Activated T-cell treated with anti-CD3 and anti-CD28 coated beads, Interleukin-2, amount 50 U/mL, for 72 hours (primary cell): ENCODE measurements around the gene ESYT2. TPM values are rescaled to one million over a fixed set of nuclear protein-coding genes. Genes with fewer than 3 reads are reported as not detected.
A peak's percentile ranks its signal among the peaks of the same experiment; 100 is the strongest.

ENCODE experiments used
- ATAC-seq, 2 donors: fragments of 150-1000 bp; cut with Tn5 transposase; replicated peaks in 1 of 2; 2 replicates each; pipeline ENCODE4 v1.10.0; 2021; ENCODE audit warnings: moderate library complexity in 2 of 2, mild to moderate bottlenecking in 1 of 2
- DNase-seq, 2 donors: peaks; one replicate each; pipeline ENCODE4 v3.0.0; 2021 to 2022; ENCODE audit warnings: mixed read lengths in 1 of 2
- H3K27ac Mint-ChIP-seq: one replicate; pipeline ENCODE4 v1.8.0; 2022; ENCODE audit warnings: mild to moderate bottlenecking, moderate library complexity, mixed read lengths
- H3K27me3 Mint-ChIP-seq: one replicate; pipeline ENCODE4 v1.8.0; 2022; ENCODE audit warnings: low read depth, mixed read lengths
- H3K36me3 Mint-ChIP-seq, 2 donors: one replicate each; pipeline ENCODE4 v1.8.0; 2022; ENCODE audit warnings: mixed read lengths in 2 of 2, mild to moderate bottlenecking in 1 of 2; ENCODE audit not compliant: insufficient read depth in 2 of 2
- H3K4me1 Mint-ChIP-seq: one replicate; pipeline ENCODE4 v1.8.0; 2022; ENCODE audit warnings: low read depth, mixed read lengths
- H3K4me3 Mint-ChIP-seq, 2 donors: one replicate each; pipeline ENCODE4 v1.8.0; 2022; ENCODE audit warnings: mild to moderate bottlenecking in 2 of 2, mixed read lengths in 2 of 2, moderate library complexity in 2 of 2
- H3K9me3 Mint-ChIP-seq, 2 donors: one replicate each; pipeline ENCODE4 v1.8.0; 2022; ENCODE audit warnings: mixed read lengths in 2 of 2
- total RNA-seq, 2 donors: library from RNA; stranded (reverse); gene quantifications; one replicate each; pipeline ENCODE4 v1.2.3, GENCODE V29; 2022

The ESYT2 gene
- total RNA-seq, 2 donors from 2014 or later = 68.6 to 68.8 TPM

DNA sequence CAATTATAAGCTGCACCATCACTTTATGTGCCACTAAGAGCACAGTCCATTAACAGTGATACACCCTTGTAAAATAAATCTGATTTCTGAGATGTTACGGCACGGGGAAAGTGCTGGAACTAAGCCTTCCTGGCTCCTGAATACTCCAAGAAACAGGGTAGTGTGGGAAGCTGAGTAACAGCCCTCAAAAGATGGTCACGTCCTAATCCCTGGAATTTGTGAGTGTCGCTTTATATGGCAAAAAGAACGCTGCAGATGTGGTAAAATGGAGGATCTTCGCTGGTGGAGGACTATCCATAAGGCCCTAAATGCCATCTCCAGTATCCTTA, 13.5 kb downstream of the ESYT2 start:
- DNase-seq = no peak
- H3K27me3 Mint-ChIP-seq = no peaks in the 10 kb centered on the region

DNA sequence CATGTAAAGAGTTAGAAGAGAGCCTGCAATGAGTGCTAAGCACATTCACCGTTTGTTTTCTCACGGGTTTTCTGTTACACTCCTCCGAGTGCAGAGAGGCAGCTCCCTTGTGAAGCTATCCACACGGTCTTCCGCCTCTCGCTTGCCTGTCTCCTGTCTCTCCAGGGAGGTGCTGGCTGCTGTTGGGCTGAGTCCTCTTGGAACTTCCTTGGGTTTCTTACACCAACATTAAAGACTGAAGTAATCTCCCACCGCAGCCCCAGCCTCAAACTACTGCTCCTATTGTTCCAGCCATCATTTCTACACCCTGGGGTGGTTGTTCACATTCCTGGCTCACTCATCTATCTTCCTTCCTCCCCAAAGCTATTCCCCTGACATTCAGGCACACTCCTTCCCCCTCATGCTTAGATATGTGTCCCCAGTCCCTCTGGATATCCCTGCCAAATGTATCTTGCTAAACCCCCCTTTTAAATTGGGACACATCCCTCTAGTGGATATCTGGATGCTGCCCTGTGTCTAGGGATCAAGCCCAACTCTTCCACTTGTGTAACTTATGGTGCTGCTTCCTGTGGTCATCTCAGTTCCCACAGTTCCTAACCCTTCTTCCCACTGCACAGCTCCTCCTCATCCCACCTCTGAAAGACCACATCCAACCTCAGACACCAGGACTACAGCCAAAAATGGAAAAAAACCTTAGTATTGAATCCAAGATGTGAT, 14.1 kb downstream of the ESYT2 start:
- no peak for DNase-seq
- ATAC-seq = no peak
- Mint-ChIP-seq H3K4me1 (peaks cover 100% of the 10 kb centered on the region), H3K4me3 (peak overlapping the region; percentile 67 to 94), H3K36me3 (peaks cover 0 to 4% of the 10 kb centered on the region in 2 donors), H3K9me3 (no peaks in the 10 kb centered on the region), H3K27ac (peak overlapping the region; percentile 98), H3K27me3 (no peaks in the 10 kb centered on the region)

More for the DNA sequence above, 13.5 kb downstream of the ESYT2 start:
- Mint-ChIP-seq H3K27ac (peak overlapping the region; percentile 98), H3K36me3 (peaks cover 0 to 4% of the 10 kb centered on the region in 2 donors), H3K4me3 (peak overlapping the region; percentile 67 to 94), H3K9me3 (no peaks in the 10 kb centered on the region), H3K4me1 (peaks cover 99% of the 10 kb centered on the region)
- no peak for ATAC-seq

DNA sequence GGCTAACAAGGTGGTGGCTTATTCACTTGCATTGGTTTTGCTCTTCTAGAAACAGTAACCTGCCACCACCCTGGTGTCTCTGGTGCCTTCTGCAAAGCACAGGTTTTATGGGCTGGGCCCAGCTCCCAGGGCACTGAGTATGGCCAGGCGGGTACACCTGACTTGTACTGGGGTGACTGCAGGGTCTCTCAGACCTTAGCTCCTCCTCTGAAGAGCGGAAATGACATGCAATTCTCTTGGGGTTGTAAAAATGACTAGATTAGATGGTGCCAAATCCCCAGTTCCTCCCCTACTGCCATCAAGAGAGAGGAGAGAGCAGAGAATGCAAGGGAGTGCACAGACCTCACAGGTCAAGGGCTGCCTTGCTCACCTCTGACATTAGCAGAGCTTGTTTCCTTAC, 14.7 kb downstream of the ESYT2 start:
- peak; percentile 55 to 64 for DNase-seq
- Mint-ChIP-seq H3K36me3 (peaks cover 0 to 8% of the 10 kb centered on the region in 2 donors), H3K27me3 (no peaks in the 10 kb centered on the region), H3K4me3 (peak overlapping the region; percentile 67 to 94), H3K9me3 (no peaks in the 10 kb centered on the region), H3K27ac (peak overlapping the region; percentile 98), H3K4me1 (peaks cover 100% of the 10 kb centered on the region)
- ATAC-seq = peak; percentile 46

DNA sequence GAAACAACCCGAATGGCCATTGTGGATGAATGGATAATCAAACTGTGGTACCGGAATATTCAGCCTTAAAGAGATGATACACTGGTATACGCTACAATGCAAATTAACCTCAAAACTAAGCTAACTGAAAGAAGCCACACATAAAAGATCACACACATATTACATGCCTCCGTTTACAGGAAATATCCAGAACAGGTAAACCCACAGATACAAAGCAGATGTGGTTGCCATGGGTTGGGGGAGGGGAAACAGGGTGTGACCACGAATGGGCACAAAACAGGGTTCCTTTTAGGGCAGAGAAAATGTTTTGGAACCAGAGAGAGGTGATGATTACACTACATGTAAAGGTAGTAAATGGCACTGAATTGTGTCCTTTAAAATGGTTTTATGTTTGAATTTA, 16.6 kb downstream of the ESYT2 start:
- peak; percentile 36 to 44 for ATAC-seq

DNA sequence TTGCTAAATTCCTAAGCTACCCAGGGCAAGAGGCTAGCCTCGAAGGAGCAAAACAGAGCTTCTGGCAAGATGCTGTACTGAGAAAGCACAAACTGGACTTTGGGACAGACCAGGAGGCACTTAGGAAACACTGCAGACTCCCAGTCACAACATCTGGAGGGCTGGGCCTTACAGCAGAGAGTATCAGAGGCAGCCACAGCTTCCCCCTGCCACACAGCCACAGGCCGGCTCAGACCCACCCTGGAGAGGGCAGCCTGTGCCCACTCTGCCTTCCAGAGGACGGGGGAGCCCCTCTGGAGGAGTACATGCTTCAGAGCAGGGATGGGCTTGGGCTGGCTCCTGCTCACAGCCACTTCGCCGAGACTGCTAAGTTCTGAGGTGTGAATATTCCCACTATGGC, 17.4 kb downstream of the ESYT2 start:
- ATAC-seq (peak in 1 of 2 donors; percentile 10), DNase-seq (no peak)
- Mint-ChIP-seq H3K36me3 (peaks cover 2 to 16% of the 10 kb centered on the region in 2 donors), H3K9me3 (no peaks in the 10 kb centered on the region), H3K4me3 (peak overlapping the region; percentile 84 to 91), H3K27me3 (no peaks in the 10 kb centered on the region), H3K27ac (peak overlapping the region; percentile 98), H3K4me1 (peaks cover 88% of the 10 kb centered on the region)

More for the DNA sequence above, 16.6 kb downstream of the ESYT2 start:
- H3K4me3 Mint-ChIP-seq = peak overlapping the region; percentile 84 to 91
- H3K36me3 Mint-ChIP-seq = peaks cover 2 to 16% of the 10 kb centered on the region in 2 donors
- H3K4me1 Mint-ChIP-seq = peaks cover 96% of the 10 kb centered on the region
- H3K27ac Mint-ChIP-seq = peak overlapping the region; percentile 98
- no peaks in the 10 kb centered on the region for H3K27me3 Mint-ChIP-seq
- H3K9me3 Mint-ChIP-seq = no peaks in the 10 kb centered on the region
- peak; percentile 68 for DNase-seq

DNA sequence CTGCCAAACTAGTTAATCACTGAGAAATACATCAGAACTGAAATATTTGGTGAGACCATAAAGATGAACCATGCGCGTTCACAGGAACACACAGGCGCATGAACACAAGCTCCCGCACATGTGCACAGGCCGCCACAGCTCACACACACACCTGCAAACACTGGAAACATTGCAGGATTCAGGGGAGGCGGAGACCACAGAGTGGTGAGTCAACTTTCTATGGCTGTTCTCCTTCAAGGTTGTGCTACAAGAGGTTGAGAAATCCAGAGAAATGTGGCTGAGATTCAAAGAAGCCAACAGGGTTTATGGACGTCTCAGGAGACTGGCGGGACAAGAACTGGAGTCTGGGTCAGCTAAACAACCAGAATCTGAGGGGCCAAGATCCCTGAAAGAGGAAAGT, 17.8 kb downstream of the ESYT2 start:
- peaks cover 83% of the 10 kb centered on the region for H3K4me1 Mint-ChIP-seq
- H3K4me3 Mint-ChIP-seq = peak overlapping the region; percentile 84 to 91
- H3K27ac Mint-ChIP-seq = peak overlapping the region; percentile 98
- H3K36me3 Mint-ChIP-seq = peaks cover 2 to 17% of the 10 kb centered on the region in 2 donors
- DNase-seq (peak; percentile 53 to 69), ATAC-seq (peak; percentile 69 to 79)
- no peaks in the 10 kb centered on the region for H3K9me3 Mint-ChIP-seq
- H3K27me3 Mint-ChIP-seq = no peaks in the 10 kb centered on the region

DNA sequence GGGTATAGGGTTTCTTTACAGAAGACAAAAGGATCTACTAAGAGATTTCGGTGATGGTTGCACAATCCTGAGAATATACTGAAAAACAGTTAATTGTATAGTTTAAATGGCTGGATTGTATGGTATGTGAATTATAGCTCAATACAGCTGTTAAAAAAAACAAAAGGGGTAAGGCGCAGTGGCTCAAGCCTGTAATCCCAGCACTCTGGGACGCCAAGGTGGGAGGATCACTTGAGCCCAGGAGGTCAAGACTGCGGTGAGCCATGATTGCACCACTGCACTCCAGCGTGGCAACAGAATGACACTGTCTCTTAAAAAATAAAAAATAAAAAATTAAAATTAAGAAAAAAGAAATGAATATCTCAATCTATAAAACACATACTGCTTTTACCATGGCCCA, 18.5 kb downstream of the ESYT2 start:
- Mint-ChIP-seq H3K27me3 (no peaks in the 10 kb centered on the region), H3K36me3 (peaks cover 2 to 19% of the 10 kb centered on the region in 2 donors), H3K4me3 (peak overlapping the region; percentile 80 to 84), H3K9me3 (no peaks in the 10 kb centered on the region), H3K4me1 (peaks cover 77% of the 10 kb centered on the region), H3K27ac (peak overlapping the region; percentile 98)
- DNase-seq (no peak), ATAC-seq (no peak)

DNA sequence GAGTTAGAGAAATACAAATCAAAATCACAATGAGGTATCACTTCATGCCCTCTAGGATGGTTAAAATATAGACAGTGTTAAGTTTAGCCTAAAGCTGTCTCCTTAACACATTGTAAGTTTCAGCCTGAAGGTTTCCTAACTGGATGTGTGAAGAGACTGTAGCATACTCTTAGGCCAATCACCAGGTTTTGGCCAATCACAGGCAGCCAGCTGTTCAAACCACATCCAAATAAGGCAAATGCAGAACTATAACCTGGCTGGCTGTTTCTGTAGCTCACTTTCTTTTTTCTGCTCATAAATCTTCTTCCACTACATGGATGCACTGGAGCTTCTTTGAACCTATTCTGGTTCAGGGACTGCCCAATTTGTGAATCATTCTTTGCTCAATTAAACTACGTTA, 19.7 kb downstream of the ESYT2 start:
- ATAC-seq = peak; percentile 10 to 38
- no peak for DNase-seq
- H3K27ac Mint-ChIP-seq = peak overlapping the region; percentile 90
- H3K4me1 Mint-ChIP-seq = peaks cover 72% of the 10 kb centered on the region
- no peaks in the 10 kb centered on the region for H3K27me3 Mint-ChIP-seq
- H3K9me3 Mint-ChIP-seq = no peaks in the 10 kb centered on the region
- peaks cover 6 to 26% of the 10 kb centered on the region in 2 donors for H3K36me3 Mint-ChIP-seq
- H3K4me3 Mint-ChIP-seq = peak overlapping the region; percentile 46 to 80

DNA sequence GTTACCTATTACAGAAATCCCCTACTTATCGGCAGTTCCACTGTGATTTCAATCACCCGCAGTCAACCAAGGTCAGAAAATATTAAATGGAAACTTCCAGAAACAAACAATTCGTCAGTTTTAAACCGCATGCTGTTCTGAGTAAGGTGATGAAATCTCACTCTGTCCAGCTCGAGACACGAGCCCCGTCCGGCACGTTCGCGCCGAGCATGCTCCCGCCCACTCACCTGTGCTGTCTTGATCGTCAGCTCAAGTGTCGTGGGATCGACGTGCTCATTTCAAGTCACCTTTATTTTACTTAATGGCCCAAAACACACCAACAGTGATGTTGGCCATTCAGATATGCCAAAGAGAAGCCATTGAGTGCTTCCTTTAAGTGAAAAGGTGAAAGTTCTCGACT, 21.2 kb downstream of the ESYT2 start:
- ATAC-seq = no peak
- DNase-seq = no peak
- peak overlapping the region; percentile 50 for H3K27ac Mint-ChIP-seq
- peaks cover 11 to 28% of the 10 kb centered on the region in 2 donors for H3K36me3 Mint-ChIP-seq
- peaks cover 59% of the 10 kb centered on the region for H3K4me1 Mint-ChIP-seq
- no peak overlapping the region for H3K4me3 Mint-ChIP-seq
- H3K9me3 Mint-ChIP-seq = no peaks in the 10 kb centered on the region
- H3K27me3 Mint-ChIP-seq = no peaks in the 10 kb centered on the region

DNA sequence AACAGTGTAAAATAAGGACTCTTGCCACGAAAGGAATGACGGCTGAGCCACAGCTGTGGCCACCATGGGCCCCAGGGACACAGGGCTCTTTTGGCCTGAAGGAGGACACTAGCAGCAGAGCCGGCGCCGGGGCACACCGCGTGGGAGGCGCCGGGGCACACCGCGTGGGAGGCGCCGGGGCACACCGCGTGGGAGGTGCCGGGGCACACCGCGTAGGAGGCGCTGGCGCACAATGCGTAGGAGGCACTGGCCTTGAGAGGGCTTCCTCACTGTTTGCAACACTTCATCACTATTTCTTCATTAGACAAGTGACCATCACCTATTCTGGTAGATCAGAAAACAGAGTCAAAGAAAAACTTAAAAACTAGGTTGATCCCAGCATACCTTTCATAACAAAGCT, 23.4 kb downstream of the ESYT2 start:
- no peak overlapping the region for H3K27ac Mint-ChIP-seq
- H3K4me3 Mint-ChIP-seq = no peak overlapping the region
- H3K27me3 Mint-ChIP-seq = no peaks in the 10 kb centered on the region
- peaks cover 58% of the 10 kb centered on the region for H3K4me1 Mint-ChIP-seq
- no peaks in the 10 kb centered on the region for H3K9me3 Mint-ChIP-seq
- no peak for ATAC-seq
- no peak for DNase-seq
- peaks cover 11 to 26% of the 10 kb centered on the region in 2 donors for H3K36me3 Mint-ChIP-seq

DNA sequence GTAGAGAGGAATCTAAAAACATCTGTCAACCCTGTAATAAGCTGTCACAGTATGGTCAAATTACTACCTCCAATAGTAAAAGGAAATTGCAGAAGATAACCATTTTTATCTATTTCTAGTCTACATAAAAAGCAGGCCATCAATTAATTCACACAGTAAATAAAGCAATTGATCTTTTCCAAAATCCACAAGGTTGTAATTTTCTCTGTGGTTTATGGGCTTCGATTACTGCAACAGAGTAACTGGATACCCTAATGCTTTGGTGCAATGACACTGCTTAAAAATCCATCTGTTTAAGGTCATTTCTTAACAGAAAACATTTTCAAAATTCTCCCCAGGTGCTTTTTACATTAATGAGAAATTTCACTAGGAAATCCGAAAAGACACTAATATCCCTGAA, 23.9 kb downstream of the ESYT2 start:
- ATAC-seq (no peak), DNase-seq (no peak)
- Mint-ChIP-seq H3K4me1 (peaks cover 52% of the 10 kb centered on the region), H3K9me3 (no peaks in the 10 kb centered on the region), H3K4me3 (no peak overlapping the region), H3K27me3 (no peaks in the 10 kb centered on the region), H3K36me3 (peaks cover 11 to 26% of the 10 kb centered on the region in 2 donors), H3K27ac (no peak overlapping the region)

DNA sequence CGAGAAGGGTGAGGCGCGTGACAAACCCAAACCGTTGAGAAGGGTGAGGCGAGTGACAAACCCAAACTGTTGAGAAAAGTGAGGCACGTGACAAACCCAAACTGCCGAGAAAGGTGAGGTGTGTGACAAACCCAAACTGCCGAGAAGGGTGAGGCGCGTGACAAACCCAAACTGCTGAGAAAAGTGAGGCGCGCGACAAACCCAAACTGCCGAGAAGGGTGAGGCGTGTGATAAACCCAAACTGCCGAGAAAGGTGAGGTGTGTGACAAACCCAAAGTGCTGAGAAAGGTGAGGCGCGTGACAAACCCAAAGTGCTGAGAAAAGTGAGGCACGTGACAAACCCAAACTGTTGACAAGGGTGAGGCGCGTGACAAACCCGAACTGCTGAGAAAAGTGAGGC, 25.0 kb downstream of the ESYT2 start:
- Mint-ChIP-seq H3K36me3 (peaks cover 10 to 20% of the 10 kb centered on the region in 2 donors), H3K9me3 (no peaks in the 10 kb centered on the region), H3K4me1 (peaks cover 46% of the 10 kb centered on the region), H3K27ac (no peak overlapping the region), H3K27me3 (no peaks in the 10 kb centered on the region), H3K4me3 (peak overlapping the region in 1 of 2 donors; percentile 52)
- DNase-seq (no peak), ATAC-seq (no peak)

DNA sequence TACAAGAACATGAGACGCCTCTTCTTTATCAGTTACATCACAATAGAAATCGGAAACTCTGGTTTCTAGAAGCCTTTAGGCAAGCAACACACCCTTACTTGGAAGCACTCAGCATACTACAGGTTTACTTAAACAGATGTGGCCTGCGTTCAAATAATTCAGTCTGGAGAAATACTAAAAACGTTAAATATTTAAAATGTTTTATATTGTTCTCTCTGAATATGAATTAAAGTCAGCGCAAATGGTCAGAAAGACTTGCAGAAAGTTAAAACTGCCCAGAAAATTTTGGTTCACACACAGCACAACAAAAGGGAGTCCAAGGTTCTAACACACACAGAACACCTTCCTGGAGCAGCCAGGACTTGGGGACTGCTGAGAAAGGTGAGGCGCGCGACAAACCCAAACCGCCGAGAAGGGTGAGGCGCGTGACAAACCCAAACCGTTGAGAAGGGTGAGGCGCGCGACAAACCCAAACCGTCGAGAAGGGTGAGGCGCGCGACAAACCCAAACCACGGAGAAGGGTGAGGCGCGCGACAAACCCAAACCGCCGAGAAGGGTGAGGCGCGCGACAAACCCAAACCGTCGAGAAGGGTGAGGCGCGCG, 25.8 kb downstream of the ESYT2 start:
- ATAC-seq (peak in 1 of 2 donors; percentile 25), DNase-seq (no peak)
- H3K4me3 Mint-ChIP-seq = peak overlapping the region; percentile 51 to 53
- peaks cover 9 to 20% of the 10 kb centered on the region in 2 donors for H3K36me3 Mint-ChIP-seq
- no peaks in the 10 kb centered on the region for H3K9me3 Mint-ChIP-seq
- peaks cover 43% of the 10 kb centered on the region for H3K4me1 Mint-ChIP-seq
- peak overlapping the region; percentile 54 for H3K27ac Mint-ChIP-seq
- no peaks in the 10 kb centered on the region for H3K27me3 Mint-ChIP-seq
